Activated CD4-positive, alpha-beta T cell treated with anti-CD3 and anti-CD28 coated beads for 4 hours (primary cell): ENCODE results near the gene WRAP53.

ENCODE experiments used
- DNase-seq, 2 donors: peaks; one replicate each; pipeline ENCODE4 v3.0.0-alpha.2; 2020

The WRAP53 gene

DNA sequence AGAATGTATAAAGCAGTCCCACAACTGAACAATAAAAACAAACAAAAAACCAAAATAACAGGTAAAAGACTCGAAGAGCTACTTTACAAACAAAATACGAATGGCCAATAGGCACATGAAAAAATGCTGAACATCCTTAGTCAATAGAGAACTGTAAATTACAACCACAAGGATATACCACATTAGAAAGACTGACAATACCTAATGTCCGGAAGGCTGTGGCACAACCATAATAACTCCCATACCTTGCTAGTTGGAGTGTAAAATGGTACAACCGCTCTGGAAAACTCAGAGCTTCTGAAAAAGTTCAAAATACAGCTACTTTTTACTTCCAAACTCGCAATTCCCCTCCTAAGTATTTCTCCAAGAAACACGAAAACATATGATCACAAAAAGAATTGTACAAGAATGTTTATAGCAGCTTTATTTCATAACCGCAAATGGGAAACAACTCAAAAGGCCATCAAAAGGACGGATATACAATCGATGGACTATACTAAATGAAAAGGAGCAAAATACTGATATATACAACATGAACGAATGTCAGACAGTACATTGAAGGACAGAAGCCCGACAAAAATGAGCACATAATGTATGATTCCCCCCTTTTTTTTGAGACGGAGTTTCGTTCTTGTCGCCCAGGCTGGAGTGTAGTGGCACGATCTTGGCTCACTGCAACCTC, 3.3 kb upstream of the WRAP53 start:
- no peak for DNase-seq

DNA sequence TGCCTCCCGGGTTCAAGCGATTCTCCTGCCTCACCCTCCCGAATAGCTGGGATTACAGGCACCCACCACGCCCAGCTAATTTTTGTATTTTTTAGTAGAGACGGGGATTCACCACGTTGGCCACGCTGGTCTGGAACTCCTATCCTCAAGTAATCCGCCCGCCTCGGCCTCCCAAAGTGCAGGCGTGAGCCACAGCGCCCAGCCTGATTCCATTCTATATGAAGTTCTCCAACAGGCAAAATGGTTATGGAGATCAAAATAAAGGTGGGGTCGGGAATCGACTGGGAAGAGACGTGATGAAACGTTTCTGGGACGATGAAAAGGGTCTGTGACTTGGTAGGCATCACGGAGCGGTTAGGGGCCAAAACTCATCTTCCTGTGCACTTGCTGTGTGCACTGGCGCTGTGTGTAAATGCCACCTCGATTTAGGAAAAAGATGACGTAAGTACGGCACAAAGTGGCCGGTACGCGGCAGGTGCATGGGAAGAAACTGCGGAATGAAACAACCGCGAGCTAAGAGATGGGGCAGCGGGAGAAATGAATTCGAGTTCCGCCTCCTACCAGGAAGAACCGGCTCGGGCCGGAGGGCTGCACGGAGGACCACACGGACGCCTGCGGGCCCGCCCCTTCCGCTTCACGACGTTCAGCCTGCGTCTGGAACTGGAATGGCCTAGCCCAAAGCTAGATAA, 2.6 kb upstream of the WRAP53 start:
- DNase-seq, result peak; percentile 76 to 84

DNA sequence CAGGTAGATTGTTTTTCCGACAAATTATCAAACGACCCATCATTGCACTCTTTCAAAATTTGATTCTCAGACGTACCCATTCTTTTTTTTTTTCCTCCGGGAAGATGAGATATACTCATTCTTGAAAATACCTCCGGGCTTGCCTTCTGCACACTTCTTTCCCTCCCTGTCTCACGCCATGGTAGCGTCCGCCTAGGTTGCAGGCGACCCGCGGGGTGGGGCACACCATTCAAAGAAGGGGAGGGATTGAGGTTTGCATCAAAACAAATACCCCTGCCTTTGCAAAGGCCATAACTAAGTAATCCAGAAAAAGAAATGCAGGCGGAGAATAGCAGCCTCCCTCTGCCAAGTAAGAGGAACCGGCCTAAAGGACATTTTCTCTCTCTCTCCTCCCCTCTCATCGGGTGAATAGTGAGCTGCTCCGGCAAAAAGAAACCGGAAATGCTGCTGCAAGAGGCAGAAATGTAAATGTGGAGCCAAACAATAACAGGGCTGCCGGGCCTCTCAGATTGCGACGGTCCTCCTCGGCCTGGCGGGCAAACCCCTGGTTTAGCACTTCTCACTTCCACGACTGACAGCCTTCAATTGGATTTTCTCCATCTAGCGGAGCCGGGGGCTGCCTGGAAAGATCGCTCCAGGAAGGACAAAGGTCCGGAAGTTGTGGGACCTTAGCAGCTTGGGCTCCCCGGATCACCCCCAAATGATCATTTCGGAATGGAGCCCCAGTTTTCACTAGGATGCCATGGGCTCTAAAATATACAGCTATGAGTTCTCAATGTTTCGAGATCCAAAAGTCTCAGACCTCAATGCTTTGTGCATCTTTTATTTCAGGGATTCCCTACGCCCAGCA, 1.8 kb upstream of the WRAP53 start:
- DNase-seq, result peak; percentile 71 to 78

DNA sequence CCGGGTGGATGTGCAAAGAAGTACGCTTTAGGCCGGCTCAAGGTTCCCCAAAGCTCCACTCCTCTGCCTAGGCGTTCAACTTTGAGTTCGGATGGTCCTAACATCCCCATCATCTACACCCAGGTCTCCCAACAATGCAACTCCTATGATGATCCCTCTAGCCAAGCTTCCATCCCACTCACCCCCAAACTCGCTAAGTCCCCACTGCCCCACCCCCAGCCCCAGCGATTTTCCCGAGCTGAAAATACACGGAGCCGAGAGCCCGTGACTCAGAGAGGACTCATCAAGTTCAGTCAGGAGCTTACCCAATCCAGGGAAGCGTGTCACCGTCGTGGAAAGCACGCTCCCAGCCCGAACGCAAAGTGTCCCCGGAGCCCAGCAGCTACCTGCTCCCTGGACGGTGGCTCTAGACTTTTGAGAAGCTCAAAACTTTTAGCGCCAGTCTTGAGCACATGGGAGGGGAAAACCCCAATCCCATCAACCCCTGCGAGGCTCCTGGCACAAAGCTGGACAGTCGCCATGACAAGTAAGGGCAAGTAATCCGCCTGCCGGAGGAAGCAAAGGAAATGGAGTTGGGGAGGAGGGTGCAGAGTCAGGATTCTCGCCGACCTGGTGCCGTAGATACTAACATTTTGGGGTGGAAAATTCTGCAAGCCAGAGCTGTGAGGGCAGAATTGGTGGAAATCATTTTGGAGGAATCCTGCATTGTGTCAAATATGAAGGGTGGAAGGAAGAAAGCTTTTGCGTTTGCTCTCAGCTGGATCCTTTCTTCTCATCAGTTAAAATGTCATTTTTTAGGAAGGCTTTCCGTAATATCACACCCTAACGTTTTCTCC, 987 bp upstream of the WRAP53 start, which contains the start of gene TP53:
TP53 (minus strand) TSS at position 419 of the 836 bp plus-strand sequence. CDS start 10,896 bp downstream, outside the sequence.
- DNase-seq, result peak; percentile 84 to 87

DNA sequence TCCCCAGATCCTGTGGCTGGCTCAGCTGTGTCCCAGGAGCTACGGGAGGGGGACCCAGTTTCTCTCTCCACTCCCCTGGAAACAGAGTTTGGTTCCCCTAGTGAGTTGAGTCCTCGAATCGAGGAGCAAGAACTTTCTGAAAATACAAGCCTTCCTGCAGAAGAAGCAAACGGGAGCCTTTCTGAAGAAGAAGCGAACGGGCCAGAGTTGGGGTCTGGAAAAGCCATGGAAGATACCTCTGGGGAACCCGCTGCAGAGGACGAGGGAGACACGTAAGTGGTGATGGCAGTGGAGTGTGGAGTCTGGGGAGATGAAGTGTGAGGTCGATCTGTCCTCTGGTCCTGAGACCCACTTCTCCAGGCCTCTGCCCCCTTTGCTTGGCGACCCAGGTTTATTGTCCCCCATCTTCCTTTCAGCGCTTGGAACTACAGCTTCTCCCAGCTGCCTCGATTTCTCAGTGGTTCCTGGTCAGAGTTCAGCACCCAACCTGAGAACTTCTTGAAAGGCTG, 585 bp downstream of the WRAP53 start:
- no peak for DNase-seq

DNA sequence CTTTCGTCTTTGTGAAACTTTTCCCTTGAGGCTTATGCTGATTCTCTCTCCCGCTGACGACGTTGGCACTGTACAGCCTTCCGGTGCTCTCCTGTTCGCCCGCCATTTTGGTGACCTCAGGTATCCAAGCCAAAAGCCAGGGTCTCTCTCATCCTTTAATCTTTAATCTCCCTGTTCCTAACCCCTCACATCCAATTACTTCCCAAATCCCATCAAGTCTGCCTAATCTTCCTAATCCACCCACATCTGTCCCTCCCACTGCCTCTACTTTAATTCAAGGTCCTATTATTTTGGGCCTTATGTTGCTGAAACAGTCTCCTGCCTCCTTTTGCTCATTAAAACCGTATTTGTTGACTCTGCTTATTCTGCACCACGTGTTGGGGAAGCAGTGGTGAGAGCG, 7.3 kb downstream of the WRAP53 start:
- DNase-seq, result no peak

DNA sequence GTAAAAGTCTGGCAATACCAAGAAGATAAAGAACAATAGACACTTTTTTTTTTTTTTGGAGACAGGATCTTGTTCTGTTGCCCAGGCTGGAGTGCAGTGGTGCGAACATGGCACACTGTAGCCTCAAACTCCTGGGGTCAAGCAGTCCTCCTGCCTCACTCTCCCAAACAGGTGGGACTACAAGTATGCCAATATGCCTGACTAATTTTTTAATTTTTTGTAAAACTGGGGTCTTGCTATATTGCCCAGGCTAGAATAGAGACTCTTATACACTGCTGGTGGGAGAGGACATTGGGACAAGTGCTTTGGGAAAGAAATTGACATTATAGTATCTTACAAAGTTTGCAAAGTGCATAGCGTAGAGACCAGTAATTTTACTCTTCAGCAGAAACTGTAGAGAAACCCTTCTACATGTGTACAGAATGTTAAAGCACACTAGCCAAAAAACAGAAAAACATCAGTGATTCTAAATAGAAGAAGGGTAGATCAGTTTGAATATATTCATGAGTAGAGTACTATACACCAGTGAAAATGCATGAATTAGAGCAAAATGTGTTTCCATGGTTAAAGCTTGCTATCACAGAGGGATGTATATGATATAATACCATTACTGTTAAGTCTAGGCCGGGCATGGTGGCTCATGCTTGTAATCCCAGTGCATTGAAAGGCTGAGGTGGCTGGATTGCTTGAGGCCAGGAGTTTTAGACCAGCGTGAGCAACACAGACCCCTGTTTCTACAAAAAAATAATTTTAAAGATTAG, 9.7 kb downstream of the WRAP53 start:
- DNase-seq, result no peak

DNA sequence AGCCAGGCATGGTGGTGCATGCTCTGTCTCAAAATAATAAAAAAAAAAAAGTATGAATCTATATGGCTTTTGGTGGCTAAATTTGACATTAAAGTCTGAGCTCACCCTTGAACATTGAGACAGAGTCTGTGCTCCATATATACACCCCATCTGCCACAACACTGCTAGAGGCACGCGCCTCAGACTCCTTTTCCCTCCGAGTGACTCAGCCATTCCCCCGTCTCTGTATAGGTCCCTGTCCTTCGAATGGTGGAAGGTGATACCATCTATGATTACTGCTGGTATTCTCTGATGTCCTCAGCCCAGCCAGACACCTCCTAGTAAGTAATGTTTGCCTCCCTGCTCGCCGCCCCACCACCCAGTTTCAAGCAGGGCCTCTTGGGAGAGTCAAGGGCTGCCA, 12.2 kb downstream of the WRAP53 start:
- no peak for DNase-seq

DNA sequence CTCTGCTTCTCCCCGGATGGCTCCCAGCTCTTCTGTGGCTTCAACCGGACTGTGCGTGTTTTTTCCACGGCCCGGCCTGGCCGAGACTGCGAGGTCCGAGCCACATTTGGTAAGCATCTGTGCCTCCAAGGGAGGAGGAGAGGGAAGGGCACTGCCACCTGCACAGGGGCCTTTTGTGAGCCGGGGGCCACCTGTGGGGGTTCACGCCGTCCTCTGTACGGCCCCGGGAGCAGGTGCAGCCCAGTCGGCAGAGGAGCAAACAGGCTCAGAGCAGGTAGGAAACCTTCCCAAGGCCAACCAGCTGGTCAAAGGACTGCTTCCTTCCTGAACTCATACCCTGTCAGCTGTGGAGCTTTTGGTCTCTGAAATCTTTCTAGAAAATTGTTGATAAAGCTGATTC, 13.4 kb downstream of the WRAP53 start:
- no peak for DNase-seq

DNA sequence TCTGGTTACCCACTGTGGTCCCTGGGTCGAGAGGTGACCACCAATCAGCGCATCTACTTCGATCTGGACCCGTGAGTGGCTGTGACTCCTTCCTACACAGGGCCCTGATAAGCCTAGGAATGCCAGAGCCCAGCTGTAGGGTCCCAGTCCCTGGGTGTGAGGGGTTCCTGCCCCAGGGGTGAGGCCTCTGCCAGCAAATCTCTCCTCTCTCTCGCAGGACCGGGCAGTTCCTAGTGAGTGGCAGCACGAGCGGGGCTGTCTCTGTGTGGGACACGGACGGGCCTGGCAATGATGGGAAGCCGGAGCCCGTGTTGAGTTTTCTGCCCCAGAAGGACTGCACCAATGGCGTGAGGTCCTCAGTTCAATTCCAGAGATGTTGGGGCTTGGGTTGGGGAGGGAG, 14.5 kb downstream of the WRAP53 start:
- DNase-seq, result no peak

DNA sequence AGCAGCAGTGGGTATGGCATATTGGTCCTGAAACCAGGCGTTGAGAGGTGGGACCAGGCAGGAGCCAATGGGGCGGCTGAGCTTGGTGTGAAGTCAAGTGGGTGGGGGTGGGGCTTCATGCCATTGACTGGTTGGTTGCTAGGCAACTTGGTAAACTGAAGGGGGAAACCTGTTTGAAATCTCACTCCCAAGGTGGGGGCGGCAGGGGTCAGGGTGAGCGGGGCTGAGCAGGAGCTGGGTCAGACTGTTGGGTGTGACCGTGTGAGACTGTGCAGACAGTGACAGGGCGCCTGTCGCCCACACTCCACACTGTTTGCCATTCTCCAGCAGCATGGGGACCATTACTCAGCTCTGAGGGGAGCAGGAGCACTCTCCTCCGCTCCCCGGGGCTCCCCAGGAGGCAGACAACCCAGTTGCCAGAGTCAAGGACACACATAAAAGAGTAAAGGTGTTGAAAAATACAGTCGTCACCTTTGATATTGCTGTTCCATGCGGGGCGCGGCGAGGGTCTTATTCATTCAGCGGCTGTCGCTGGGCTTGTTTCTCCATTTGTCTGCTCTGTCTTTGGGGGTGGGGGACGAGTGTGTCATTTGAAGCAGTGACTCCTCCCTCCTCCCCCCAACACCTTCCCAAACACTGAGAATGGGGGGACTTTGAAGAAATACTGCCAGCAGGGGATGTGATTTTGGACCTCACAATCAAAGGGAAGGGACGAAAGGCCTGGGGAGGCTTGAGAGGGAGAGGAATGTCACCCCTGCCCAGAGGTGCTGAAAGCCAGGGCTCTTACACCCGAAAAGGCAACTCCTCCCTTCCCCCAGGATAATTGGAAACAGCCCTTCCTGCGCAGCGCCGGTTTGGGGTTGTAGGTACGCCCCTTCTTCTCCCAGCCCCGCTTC, 15.6 kb downstream of the WRAP53 start:
- no peak for DNase-seq

DNA sequence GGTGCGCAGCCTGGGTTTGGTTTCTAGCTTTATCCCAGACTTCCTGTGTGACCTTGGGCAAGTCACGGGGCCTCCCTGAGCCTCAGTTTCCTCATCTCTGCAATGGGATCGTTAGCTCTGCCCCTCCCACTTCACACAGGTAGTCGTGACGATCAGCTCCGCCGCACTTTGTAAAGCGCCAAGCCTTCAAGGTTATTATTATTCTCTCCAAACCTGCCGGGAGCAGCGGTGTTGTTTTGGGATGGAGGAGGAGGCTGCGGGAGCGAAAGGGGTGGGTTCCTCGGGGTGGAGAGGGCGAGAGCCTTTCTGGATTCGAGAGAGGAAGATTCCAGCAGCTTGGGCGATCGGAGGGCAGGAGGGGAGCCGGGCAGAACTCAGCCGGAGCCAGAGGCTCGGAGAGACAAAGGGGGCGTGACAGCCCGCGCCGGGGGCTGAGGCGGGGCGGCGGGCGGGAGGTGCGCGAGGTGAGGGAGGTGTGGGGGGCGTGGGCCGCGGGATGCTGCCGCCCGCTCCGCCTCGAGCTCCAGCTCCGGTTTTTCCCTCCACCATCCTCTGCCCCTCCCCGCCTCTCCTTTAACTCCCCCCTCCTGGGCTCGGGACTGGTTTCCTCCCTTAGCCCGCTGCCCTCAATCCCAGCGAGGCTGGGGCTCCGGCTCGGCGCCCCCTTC, 16.5 kb downstream of the WRAP53 start, which contains the start of gene EFNB3:
EFNB3 (plus strand) TSS at position 602 of the 668 bp plus-strand sequence. CDS start 397 bp downstream, outside the sequence.
- DNase-seq, result peak in 1 of 2 donors; percentile 25

DNA sequence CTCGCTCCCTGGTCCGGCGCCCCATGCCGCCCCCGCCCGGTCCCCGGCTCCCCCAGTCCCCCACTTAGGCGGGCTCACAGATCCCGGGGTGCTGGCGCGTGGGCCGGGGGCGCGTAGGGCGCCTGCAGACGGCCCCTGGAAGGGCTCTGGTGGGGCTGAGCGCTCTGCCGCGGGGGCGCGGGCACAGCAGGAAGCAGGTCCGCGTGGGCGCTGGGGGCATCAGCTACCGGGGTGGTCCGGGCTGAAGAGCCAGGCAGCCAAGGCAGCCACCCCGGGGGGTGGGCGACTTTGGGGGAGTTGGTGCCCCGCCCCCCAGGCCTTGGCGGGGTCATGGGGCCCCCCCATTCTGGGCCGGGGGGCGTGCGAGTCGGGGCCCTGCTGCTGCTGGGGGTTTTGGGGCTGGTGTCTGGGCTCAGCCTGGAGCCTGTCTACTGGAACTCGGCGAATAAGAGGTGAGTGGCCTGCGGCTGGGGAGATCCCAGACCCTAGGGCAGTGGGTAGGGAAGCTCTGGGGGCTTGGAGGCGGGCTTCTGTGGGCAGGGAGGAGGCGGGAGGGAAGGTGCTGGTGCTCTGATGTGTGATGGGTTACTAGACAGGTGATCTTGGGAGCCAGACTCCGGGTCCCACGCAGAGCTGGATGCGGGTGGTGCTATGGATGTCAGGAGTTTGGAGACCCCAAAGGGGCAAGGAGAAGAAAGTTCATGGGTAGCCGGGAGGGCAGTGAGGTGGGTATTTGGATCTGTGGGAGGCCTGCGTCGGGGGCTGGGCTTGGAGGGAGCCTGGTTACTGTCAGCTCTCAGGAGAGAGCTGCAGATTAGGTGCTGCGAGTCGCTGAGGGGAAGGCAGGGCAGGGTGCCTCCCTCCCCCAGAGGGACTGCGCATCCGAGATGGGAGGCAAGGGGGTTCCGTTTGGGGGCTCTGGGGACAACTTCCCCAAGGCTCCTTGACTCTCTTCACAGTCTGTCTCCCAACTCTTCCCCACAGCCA, 17.3 kb downstream of the WRAP53 start:
- no peak for DNase-seq

DNA sequence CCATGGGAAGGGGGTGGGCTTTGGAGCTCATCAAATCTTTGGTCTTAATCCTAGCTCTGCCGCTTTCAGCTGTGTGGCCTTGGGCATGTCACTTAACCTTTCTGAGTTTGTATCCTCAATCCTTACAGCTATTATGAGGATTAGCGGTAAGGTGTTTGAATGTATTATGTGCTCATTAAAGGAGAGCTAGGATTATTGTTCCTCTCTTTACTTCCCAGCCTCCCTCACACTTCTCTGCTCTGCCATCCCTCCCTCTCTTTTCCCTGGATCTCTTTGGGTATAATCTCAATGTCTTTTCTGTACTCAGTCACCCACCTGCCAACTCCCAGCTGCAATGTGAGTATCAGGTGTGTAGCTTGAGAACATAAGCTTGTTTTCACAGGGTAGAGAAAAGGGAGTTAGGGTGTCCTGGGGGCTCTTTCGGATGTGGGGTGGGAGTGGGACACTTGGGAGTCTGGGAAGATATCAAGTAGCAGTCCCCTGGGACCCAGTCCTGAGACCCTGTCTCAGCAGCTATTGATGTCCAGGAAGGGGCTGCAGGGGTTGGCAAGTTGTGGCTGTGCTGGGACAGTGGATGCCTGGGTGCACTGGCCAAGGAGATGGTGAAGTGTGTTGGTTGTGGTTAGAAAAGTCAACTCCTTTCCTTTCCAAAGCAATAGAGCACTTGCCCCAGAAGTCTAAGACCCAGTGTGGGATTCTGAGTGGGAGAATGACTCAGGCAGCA, 18.5 kb downstream of the WRAP53 start:
- no peak for DNase-seq

DNA sequence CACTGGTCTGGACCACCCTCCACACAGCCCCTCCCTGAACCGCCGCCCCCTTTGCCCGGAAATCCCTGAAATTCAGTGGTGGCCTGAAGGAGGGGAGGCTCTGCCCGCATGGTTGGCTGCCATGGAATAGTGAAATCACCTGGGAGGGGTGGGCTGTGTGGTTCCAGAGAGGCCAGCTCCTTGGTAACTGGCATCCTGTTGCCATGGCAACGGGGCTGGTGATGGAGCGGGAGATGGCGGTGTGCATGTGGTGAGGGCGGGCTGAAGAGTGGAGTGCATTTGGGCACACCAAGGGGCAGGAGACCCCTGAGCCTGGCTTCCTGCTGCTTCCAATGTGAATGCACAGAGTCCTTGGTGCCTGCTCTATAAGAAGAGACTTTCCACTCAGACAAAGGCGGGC, 19.2 kb downstream of the WRAP53 start:
- DNase-seq, result no peak

DNA sequence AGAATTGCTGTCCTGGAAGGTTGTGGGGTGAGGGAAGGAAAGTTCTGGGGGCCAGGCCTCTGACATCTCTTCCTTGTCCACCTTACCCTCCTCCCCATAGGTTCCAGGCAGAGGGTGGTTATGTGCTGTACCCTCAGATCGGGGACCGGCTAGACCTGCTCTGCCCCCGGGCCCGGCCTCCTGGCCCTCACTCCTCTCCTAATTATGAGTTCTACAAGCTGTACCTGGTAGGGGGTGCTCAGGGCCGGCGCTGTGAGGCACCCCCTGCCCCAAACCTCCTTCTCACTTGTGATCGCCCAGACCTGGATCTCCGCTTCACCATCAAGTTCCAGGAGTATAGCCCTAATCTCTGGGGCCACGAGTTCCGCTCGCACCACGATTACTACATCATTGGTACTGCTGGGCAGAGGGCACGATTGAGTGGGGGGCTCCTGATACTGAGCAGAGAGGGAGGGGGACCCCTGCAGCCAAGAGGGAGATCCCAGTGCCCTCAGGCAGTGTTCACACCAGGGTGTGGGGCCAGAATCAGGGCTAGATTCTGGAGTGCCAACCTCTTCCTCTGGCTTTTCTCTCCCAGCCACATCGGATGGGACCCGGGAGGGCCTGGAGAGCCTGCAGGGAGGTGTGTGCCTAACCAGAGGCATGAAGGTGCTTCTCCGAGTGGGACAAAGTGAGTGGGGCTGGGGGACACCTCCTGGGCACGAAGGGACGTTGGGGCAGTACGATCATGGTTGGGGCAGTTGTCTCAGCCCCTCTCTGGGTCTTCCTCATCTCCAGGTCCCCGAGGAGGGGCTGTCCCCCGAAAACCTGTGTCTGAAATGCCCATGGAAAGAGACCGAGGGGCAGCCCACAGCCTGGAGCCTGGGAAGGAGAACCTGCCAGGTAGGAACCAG, 19.8 kb downstream of the WRAP53 start:
- no peak for DNase-seq

DNA sequence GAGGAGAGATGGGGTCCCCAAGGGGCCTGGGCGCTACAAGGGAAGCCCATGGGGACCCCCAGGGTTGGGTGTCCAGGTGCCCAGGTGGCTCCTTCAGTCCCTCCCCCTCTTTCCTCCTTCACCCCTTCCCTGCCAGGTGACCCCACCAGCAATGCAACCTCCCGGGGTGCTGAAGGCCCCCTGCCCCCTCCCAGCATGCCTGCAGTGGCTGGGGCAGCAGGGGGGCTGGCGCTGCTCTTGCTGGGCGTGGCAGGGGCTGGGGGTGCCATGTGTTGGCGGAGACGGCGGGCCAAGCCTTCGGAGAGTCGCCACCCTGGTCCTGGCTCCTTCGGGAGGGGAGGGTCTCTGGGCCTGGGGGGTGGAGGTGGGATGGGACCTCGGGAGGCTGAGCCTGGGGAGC, 20.8 kb downstream of the WRAP53 start:
- no peak for DNase-seq
